ENCODE results near the gene PCMTD2. TPM values are rescaled to one million over a fixed set of nuclear protein-coding genes. Genes with fewer than 3 reads are reported as not detected.

PCMTD2 gene
- total RNA-seq, 6 experiments from 2014 or later = 15.7 to 21.9 (median 18.1) TPM

GRCh38 chr20:64242003-64242796 lies 13.3 kb upstream of the PCMTD2 start:
- Mint-ChIP-seq H3K9me3 (no peaks in the 10 kb centered on the region), H3K4me1 (ENCODE audit: low read depth) (no peaks in the 10 kb centered on the region), H3K4me3 (no peak overlapping the region), H3K27ac (no peak overlapping the region), H3K27me3 (ENCODE audit: insufficient read depth) (peaks cover 46% of the 10 kb centered on the region), H3K36me3 (ENCODE audit: low read depth) (no peaks in the 10 kb centered on the region)
- DNase-seq = no peak
- TF ChIP-seq CTCF (IDR thresholded peaks at IDR 0.05) = no peak

- H3K4me1 Mint-ChIP-seq (ENCODE audit: low read depth) = no peaks in the 10 kb centered on the region
- no peak for DNase-seq
- H3K27ac Mint-ChIP-seq = no peak overlapping the region
- H3K9me3 Mint-ChIP-seq = no peaks in the 10 kb centered on the region
- H3K36me3 Mint-ChIP-seq (ENCODE audit: low read depth) = no peaks in the 10 kb centered on the region
- no peak for TF ChIP-seq CTCF (IDR thresholded peaks at IDR 0.05)
- H3K4me3 Mint-ChIP-seq = no peak overlapping the region
- peaks cover 46% of the 10 kb centered on the region for H3K27me3 Mint-ChIP-seq (ENCODE audit: insufficient read depth)
Measured at GRCh38 chr20:64242797-64243475, 12.6 kb upstream of the PCMTD2 start.

GRCh38 chr20:64244281-64244805 lies 11.2 kb upstream of the PCMTD2 start:
- no peak for TF ChIP-seq CTCF (IDR thresholded peaks at IDR 0.05)
- no peak overlapping the region for H3K4me3 Mint-ChIP-seq
- H3K36me3 Mint-ChIP-seq (ENCODE audit: low read depth) = no peaks in the 10 kb centered on the region
- no peak overlapping the region for H3K27ac Mint-ChIP-seq
- H3K27me3 Mint-ChIP-seq (ENCODE audit: insufficient read depth) = peaks cover 45% of the 10 kb centered on the region
- H3K9me3 Mint-ChIP-seq = no peaks in the 10 kb centered on the region
- DNase-seq = no peak
- no peaks in the 10 kb centered on the region for H3K4me1 Mint-ChIP-seq (ENCODE audit: low read depth)

- Mint-ChIP-seq H3K4me1 (ENCODE audit: low read depth) (no peaks in the 10 kb centered on the region), H3K27me3 (ENCODE audit: insufficient read depth) (peaks cover 51% of the 10 kb centered on the region), H3K36me3 (ENCODE audit: low read depth) (no peaks in the 10 kb centered on the region), H3K9me3 (no peaks in the 10 kb centered on the region), H3K4me3 (no peak overlapping the region), H3K27ac (no peak overlapping the region)
- TF ChIP-seq CTCF (IDR thresholded peaks at IDR 0.05) = no peak
- DNase-seq = no peak
Measured at GRCh38 chr20:64244870-64245603, 10.5 kb upstream of the PCMTD2 start.

GRCh38 chr20:64245746-64246595 lies 9.6 kb upstream of the PCMTD2 start:
- no peaks in the 10 kb centered on the region for H3K4me1 Mint-ChIP-seq (ENCODE audit: low read depth)
- H3K9me3 Mint-ChIP-seq = no peaks in the 10 kb centered on the region
- H3K4me3 Mint-ChIP-seq = no peak overlapping the region
- no peak overlapping the region for H3K27ac Mint-ChIP-seq
- no peaks in the 10 kb centered on the region for H3K36me3 Mint-ChIP-seq (ENCODE audit: low read depth)
- H3K27me3 Mint-ChIP-seq (ENCODE audit: insufficient read depth) = peaks cover 56% of the 10 kb centered on the region
- no peak for TF ChIP-seq CTCF (IDR thresholded peaks at IDR 0.05)
- DNase-seq = no peak

Data from HFFc6 (cell line).